CD4-positive, alpha-beta T cell treated with Interleukin-10 for 1 hour (primary cell): ENCODE results near the gene HOXC6.
"Not testable (repeated sequence)": the region's sequence is repeated elsewhere in the genome, so short reads cannot be mapped to it uniquely, and the experiment has no call there.

Source experiments
- DNase-seq: peaks from one replicate; pipeline ENCODE4 v3.0.0-alpha.2; 2020

Gene HOXC6

DNA sequence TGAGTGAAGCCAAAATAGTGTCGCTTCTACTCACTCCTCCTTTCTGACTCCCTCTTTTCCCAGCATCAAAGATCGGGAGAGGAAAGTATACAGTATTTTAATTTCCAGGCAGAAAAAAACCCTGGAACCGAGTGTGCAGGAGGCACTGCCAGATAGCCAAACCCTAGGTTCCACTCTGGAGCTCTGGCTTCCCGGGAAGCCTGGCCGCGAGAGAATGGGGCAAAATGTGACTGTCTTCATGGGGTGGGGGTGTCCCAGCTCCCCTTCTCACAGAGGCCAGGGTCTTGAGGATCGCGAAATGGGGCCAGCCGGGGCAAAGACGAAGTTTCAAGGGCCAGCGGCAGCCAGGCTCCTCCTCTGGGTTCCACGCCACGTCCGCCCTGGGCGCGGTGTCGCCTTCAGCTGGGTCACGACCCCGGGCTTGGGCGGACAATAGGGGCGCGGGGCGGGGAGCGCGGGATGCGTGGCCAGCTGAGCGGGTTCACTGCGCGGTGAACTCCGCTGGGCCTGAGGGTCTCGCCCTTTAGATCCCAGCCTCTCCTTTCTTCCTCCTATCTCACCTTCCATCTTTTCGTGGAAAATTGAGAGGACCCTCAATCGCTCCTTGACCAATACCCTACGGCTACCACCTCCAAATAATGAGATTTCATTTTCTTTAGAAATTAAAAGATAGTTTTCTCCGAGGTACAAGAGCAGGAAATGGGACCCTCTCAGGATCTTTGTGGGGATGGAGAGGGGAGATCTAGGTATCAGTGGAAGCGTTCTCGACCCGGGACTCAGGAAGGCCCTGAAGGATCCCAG lies 32.1 kb downstream of the HOXC6 start:
- DNase-seq: no peak

- DNase-seq: no peak
Measured at GRCh38 chr12:54060975-54061778, 32.9 kb downstream of the HOXC6 start.

DNA sequence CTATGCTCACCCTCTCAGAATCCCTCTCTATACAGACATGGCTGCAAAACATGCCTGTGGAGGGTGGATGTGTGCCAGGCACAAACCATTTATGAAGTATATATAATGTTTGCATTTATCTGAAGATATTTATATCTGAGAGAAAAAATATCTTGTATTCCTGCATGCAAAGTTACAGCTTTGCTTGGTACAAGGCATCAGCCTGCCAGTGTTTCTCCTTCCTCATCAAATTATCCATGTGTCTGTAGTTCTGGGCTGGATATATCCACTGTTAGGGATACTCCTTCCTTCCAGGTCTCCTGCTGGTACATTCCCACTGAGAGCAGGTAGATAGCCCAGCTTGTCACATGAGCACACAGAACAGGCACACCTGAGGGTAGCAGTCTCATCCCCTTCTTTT lies 37.4 kb downstream of the HOXC6 start:
- no peak for DNase-seq

- no peak for DNase-seq
Measured at GRCh38 chr12:54066408-54066807, 38.2 kb downstream of the HOXC6 start.

DNA sequence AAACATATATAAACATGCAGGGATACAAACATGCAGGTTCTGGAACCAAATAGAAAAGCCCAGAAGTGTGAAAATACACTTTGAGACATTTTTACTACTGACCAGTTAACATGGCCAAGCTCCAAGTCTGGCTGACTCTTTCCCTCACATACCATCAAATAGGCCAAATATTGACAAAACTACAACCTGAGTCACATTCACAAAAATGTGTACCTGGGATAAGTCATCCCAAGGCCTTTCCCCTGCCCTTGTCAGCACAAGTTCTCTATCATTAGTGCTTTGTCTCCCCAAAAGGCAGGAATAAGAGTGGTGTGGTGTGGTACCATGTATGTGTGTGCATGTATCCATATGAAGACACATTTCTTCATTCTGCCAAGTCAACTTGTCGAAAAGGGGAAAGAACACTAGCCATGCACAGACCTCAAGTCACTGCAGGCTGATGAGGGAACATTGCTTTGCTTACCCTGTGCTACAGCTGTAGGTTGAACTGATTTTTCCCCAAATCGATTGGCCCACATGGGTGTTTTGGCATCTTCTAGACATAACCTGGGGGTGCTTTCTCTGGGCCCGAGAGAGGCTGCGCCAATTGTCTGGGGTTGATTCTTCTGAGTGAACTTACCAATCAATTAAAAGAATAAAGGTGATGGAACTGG lies 40.3 kb downstream of the HOXC6 start:
- DNase-seq: no peak

- no peak for DNase-seq
Measured at GRCh38 chr12:54071942-54072341, 43.7 kb downstream of the HOXC6 start.

- no peak for DNase-seq
Measured at GRCh38 chr12:54074308-54074707, 46.1 kb downstream of the HOXC6 start.

GRCh38 chr12:54075409-54075808 lies 47.2 kb downstream of the HOXC6 start:
- no peak for DNase-seq

- no peak for DNase-seq
Measured at GRCh38 chr12:54075974-54076373, 47.7 kb downstream of the HOXC6 start.

DNA sequence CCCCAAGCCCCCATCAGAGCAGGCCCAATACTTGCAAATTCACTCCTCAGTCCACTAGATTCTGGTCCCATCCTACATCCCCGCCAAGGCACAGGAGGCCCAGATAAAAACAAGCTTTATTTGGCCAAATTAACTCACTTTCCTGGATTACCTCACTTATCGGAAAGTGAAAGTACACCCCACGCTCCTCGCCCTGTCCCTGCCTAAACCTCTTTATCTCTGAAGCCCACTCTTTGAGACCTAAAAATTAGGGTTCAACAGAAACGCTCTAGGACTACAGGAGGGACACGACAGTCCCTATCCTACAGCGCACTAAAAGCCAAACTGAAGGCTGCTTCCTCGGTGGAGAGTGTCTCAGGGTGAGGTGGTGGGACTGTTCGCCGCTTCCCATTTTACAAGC lies 49.6 kb downstream of the HOXC6 start:
- not testable (repeated sequence) for DNase-seq

GRCh38 chr12:54079115-54079514 lies 50.9 kb downstream of the HOXC6 start:
- DNase-seq: not testable (repeated sequence)
